ENCODE results near the gene RAB34.

RAB34 gene

GRCh38 chr17:28675490-28675889 is 42.2 kb downstream of the RAB34 start:
- DNase-seq = no peak

DNA sequence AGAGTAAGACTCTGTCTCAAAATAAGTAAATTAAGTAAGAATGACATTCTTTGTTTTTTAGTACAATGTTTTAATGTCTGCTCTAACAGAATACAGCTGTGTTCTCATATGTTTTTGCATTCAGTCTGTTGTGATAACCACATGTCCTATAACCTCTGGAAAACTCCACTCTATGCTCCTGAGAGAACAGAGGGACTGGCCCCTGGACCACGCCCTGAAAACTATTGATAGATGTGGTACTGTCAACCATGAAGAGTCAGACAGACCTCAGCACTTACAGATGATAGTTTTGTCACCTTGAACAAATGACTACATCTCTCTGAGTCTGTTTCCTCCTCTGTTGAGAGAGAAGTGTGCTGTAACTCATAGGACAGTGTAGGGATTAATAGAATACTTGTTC is 47.8 kb downstream of the RAB34 start:
- no peak for DNase-seq

GRCh38 chr17:28667870-28668269 is 49.8 kb downstream of the RAB34 start:
- no peak for DNase-seq

- no peak for DNase-seq
These were observed 51.7 kb downstream of the RAB34 start for GRCh38 chr17:28665994-28666393.

Data from activated T-cell treated with anti-CD3 and anti-CD28 coated beads for 4 hours (primary cell).